GM19328 (cell line): ENCODE measurements around the gene TRPM1.

Experiments used
- ATAC-seq: cut with Tn5 transposase; IDR thresholded peaks from one replicate; pipeline ENCODE4 v1.9.1; 2021; ENCODE audit warnings: mild to moderate bottlenecking, moderate library complexity; ENCODE audit not compliant: unreplicated experiment

The TRPM1 gene

DNA sequence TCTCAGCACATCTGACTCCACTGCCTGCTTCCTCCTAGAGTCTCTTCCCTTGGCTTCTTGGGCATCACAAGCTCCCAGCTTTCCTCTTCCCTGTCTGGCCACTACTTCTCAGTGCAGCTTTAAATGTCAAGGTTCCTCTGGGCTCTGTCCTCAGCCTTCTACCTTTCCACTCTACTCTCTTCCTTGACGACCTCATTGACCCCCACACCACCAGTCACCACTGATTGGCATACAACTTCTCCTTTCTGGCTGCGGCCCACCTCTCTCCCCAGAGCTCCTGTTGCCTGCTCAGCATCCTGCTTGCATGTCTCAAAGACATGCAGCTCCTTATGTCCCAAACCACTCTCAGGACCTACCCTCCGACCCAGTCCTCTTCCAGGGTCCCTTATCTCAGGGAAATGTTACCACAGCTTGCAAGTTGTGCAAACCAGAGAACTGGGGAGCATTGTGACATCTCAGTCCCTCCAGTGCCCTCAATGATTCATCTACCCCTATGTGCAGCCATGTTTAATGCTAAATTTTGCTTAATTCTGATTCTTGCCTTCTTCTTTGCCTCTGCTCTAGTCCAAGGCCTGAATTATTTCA, 49.9 kb downstream of the TRPM1 start:
- no peak for ATAC-seq

DNA sequence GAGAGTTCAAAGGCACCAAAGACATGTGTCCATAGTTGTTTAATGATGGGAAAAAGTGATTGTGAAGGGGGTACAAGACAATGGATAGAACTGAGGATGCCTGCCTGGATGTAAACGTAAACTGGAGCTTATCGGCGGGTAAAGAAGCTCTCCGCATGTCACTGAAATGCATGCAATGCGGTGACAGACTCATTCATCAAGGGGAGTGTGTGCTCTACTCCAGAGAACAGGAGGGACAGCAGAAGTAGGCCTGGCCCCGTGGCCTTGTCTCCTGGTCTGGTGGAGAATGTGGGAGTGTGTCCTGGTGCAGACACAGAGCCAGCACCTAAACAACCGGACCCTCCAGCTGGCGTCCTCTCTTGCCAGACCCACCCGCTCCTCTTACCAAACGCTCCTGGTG, 50.6 kb downstream of the TRPM1 start:
- no peak for ATAC-seq

DNA sequence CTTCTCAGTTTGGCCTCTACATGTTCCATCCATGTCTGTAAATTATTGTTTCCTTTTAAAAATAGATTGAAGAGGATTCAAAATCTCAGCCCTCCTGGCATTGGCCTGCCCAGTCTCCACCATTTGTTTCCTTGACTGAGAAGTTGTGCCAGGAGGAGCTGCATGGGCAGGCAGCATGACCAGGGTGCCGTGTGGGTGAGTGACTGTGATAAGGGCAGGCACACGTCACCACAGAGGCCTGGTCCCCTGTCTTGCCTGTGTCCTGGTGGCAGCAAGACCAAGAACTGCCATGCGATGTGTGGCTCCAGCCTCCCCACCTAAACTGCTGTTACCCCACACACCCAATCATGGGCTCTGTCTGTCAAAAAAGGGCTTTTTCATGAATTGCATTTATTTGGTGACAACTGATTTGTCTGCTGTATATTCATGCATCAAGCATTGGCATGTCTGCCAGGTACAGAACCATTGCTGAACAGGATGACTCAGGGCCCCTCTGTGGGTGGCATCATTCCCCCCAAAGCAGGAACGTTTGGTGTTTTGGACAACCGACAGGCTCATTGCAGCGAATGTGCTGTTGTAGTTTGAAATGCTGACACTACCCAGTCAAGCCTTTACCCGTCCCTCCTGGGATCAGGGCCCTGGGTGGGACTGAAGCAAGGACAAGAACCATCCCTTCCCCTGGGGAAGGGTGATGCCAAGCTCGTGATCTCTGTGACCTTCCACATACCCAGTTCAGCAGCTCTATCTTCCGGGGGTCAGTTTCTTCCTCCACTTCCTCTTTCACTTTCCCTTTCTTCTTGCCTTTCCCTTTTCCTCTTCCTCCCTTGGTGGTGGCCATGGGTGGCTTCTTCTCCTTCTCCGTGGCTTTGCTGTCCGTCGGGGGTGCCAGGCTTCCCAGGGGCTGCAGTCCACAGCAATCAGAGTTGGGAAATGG, 51.6 kb downstream of the TRPM1 start:
- no peak for ATAC-seq

DNA sequence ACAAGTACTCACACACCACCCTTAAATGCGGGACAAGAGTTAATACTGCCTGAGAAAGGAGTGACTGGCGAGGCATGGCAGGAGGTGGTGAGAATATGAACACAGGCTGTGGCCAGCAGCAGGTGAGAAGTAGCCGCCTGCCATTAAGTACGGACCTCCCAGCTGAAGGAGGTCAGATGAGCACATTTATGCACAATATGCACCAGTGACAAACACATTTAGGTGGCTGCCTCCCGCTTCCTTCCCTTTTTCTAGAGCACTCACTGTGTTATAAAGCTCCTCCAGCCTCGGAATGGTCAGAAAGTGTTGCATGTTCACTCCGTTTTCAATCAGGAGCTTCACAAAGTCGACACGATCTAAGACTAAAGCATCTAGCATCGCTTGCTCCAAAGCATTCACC, 52.4 kb downstream of the TRPM1 start:
- ATAC-seq: no peak

DNA sequence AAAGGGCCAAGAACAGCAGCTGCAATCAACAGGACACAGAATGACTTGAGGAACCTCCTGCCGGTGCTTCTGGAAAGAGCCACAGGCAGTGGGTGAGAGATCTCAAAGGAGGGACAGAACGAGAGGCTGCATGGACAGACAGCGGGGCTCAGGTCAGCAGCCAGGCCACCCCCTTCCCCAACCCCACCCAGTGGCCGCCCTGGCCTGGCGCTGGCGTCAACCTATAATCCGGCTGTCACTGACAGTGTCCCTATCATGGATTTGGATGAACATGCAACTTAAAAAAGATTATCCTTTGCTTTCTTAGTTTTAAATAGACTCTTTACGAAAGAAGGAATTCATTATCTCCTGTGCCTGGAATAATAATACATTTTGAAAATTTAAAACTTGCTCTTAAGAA, 54.1 kb downstream of the TRPM1 start:
- ATAC-seq: no peak

DNA sequence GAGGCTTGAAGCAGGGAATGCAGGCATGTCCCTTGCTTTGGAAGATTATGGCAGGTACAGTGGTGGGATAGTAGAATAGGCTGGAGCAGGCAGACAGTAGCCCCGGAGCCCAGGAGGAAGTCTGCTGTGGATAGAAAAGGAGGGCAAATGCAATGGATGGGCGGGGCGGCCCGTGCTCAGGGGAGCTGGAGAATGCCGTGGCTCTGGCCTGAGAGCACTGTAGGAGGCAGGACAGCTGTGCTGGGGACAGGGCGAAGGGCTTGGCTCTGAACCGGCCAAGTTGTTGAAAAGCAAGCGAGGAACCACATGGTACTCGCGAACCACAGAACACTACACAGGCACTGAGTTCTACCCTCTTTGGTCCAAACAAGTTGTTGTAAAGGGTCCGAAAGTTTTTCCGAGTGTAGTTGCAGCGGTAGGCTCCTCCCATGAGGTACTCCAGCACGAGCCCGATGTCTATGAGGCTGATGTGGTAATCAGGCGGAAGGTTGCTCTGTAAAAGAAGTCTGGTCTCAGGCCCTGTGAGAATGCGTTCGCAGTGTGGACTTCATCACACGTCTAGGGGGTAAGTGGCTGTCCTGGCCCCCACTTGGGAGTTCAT, 54.7 kb downstream of the TRPM1 start:
- no peak for ATAC-seq

DNA sequence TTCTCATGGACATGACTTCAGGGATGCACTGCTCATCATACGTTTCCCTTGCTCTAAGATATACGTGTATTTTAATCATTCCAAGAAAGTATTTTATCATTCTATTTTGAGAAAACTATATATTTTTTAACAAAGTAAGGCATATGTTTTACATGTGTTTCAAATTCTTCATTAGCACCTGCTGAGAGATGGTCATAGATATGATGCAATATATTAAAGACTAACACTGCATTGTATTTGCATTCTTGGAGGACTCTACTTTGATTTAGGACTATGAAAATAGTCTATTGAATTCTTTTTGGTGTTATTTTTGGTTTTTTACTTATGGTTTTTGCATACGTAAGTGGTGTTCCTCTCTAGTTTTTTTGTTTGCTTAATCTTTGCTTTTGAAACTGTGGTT, 55.9 kb downstream of the TRPM1 start:
- no peak for ATAC-seq

DNA sequence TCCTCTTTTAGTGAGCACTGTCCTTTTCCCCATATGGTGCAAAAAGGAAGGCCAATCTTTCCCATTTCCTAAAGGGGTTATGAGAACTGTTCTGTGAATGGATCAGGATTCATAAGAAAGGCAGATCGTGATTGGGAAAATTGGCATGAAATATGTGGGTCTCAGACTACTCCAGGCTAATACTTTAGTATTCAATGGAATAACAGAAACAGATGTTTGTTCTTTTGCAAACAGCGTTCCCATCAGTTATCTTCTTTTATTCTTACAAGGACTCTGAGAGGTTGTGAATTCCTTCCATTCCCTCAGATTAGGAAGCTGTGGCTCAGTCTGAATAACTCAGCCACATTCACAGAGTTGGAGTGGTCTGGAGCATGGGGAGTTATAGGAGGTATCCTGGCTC, 58.8 kb downstream of the TRPM1 start:
- ATAC-seq: no peak

DNA sequence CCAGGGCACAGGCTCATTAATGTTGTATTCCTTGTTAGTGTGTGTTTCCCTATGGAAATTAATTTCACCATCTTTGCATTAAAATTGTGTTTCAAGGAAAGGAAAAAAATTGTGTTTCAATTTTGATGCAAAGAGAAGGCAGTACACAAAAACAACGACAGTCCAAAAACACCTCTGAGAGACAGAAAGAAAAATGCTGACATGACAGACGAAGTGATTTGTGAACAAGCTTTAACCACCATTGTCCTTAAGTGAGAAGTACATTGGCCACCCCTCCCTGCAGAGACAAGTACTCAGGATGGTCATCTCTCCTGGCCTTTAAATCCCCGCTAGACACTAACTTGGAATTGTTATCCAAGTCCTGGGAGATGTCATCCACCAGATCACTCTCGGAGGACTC, 59.9 kb downstream of the TRPM1 start:
- no peak for ATAC-seq

DNA sequence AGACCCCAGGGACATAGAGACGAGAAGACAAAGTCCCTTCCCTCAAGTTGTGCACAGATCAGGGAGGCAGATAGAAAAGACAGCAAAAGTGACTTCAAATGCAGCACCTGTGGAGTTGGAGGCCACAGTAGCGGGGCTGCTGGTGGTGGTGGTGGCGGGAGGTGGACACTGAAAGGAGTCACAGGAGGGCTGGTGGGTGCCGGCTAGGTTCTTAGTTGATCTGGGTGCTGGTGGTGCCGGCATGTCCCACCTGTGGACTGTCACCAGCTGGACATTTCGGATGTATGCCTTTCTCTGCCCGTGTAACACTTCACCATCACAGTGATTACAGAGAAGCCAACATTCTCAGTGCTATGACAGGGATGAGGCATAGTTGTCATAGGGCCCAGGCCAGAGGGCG, 60.9 kb downstream of the TRPM1 start:
- no peak for ATAC-seq

DNA sequence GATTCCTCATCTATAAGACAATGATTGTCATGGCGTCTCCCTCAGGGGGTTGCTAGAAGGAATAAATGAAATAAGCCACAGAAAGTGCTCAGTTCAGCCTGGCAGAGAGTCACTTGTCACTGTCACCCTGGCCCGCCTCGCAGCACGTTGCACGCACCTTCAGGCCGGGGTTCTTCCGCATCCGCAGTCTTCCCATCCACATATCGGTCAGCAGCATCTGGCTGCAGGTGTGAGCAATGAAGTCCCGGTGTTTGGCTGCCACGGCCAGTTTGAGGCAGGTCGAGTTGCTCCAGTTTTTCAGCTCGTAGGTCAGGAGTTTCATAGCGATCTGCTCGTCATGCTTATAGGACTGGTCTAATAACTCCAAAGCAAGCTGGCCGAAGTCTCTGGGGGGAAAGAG, 61.6 kb downstream of the TRPM1 start:
- ATAC-seq: no peak

DNA sequence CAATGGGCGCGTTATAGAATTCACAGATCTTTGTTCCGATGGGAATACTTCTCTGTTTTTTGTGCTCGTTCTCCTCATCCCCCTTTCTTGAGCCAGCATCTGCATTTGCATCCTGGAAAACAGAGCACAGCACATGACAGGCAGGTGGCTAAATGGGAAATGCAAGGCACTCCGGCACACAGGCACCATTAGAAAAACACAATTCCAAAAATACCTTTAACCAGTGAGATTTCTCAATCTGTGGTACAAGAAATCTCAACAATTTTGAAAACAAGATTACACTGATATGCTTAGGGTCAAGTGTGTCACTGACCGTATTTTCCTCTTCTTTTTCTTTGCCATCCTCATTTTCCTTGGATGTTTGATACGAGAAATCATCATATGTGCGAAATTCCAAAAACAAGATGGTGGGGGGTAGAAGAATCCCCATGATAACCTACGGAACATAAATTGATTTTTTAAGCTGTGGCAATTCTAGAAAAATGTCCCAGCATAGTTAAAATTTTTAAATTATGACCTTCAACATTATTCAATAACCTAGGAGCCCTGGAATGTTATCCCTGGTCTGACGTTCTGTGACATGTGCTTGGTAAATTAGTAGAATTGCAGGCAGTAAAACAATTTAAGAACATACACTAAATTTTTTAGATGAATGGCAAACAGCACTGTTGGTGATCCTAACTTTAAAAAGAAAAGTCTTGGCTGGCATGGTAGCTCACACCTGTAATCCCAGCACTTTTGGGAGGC, 63.6 kb downstream of the TRPM1 start:
- ATAC-seq: no peak

DNA sequence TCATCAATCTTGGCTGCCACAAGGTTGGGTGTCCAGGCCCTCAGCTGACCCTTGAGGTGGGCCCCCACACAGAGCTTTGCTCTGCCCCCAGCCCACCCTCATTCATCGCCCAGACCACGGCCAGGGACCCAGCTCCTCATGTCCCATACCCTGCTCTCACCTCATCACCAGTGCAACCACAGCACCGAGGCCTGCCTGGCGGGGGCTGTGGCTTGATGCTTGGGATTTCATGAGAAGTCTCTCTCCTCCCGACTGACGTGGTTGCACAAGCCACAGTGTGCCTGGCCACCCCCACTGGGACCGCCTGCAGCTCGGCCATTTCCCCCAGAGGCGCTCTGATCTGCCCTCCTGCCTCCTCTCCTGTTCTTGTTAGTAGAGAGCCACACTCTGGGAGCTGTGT, 64.7 kb downstream of the TRPM1 start:
- no peak for ATAC-seq

DNA sequence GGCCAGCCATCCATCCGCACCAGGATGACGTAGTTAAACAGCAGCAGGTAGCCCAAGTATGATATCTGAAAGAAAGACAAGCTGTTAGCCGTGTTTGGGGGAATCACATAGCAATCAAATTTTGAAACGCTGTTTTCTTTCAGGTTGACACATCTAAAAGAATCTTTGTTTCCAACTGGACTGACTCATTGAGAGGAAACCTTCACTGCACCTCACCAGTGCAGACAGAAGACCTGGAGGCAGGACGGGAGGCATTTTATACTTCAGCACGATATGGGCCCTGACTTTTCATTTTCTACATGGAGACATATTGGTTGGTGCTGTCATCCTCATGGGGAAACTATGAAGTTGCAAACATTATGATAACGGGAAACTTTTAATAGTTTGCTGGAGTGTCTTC, 65.9 kb downstream of the TRPM1 start:
- no peak for ATAC-seq

DNA sequence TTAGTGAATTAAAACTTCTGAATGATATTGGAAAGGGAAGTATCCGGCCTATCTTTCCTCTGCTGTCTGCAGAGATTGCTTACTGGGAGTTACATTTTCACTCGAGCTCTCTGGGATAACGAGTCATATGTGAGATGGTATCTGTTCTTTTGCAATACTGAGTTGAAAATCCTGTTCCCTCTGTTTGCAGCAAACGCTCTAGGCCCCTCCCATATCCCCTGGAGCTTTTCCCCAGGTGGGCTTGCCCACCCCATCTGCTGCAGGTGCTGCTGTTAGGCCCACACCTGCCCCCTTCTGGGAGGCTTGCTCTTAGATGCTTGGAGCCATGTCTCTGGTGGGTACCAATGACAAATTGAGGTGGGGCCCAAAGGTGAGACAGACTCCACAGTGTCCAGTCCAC, 67.4 kb downstream of the TRPM1 start:
- ATAC-seq: no peak

DNA sequence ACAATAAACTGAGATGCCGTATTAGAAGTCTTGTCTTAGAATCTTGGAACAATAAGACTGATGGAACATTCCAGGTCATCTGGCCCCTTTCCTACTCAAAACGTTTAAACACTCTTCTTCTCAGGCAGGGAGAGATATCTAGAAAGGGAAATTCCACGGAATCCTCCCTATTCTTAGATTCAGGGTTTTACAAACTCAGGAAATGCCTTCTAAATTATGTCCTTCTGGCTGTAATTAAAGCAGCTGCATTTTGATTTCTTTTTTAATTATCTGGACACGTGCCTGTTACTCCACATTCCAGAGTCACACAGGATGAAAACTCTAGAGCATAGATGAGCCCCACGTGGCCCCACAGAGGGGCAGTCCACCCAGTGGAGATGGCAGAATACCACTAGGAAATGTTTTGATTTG, 68.6 kb downstream of the TRPM1 start:
- no peak for ATAC-seq

DNA sequence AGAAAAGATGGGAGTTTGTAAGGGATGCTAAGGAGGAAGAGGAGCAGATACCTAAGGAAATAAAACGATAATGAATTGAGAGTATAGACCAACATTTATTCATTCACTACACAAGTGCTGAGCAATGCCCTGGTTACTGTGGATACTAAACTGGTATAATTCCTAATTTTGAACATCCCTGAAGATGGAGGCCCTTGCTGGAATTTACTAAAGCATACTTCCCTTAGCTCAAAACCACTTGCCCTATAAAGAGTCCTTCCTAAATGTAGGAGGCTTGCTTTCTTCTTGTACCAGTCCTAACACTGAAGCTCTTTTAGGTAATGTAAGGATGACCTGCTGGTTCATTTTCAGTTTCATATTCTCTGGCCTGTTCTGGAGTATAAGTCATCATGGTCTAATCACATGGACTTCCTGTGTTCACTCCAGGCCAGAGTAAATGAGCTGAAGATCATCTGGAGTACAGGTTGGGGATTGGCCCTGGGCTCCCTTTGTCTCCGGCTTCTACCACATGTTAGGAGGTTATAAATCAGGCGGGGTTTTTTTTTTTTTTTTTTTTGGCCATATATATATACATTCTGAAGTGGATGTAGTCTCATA, 70.0 kb downstream of the TRPM1 start:
- no peak for ATAC-seq

DNA sequence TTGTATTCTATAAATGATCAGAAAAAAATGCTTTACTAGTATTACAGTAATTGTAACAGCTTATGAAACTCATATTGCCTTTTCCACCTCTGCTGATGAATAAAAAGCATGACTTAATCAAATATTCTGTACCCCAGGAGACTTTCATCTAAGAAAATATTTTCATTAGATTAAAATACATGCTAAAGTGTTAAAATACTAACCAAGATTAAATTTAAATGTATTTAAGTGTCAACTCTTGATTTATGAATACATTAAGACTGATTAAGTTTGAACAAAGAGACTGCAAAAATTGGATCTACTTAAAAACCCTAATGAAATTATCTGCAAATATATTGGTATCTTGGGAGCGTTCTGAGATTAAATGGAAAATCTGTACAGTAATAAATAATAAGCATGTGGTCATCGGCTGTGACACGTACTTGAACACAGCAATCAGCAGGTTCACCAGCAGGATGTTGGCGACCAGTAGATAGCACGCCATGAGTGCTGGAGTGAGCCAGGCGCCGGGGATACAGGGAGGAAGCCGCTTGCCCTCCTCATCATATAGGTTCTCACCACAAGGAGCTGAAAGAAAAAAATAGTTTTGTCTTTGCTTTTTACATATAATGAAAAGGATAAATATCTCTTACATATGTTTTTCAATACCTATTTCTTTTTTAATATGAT, 73.5 kb downstream of the TRPM1 start:
- no peak for ATAC-seq

DNA sequence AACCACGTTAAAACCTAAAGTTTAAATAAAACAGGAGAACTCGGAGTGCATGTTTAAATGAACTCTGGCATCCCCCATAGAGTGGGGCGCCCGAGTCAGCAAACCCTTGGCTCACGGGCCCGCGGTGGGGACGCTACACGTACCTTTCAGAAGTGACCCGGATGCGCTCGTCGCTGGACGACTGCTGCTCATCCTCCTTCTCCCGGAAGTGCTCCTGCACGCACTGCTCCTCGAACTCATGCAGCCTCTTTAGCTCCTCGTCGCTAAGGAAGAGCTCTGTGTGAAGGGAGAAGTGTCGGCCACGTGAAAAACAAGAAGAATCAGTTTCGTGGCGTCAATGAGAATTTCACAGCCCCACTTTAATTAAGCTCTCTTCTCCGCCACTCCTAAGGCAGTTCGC, 75.5 kb downstream of the TRPM1 start:
- no peak for ATAC-seq

DNA sequence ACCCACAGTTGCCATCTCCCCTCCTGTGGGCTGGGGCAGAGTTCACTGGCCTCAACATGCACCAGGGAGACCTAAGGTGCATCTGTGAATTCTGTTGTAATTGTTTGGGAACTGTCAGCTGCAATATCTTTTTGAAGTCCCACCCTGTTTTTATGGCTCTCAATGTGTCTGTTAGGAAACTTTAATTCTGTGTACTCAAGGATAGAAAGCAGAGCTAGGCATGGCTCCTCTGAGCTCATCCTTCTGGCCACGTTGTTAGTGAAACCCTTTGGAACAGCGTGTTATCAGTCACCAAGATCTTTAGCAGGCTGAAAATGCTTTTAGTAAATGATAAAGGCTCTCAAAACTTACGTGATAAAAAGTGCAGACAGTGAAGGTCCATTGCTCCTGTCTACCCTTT, 76.5 kb downstream of the TRPM1 start:
- ATAC-seq: no peak

DNA sequence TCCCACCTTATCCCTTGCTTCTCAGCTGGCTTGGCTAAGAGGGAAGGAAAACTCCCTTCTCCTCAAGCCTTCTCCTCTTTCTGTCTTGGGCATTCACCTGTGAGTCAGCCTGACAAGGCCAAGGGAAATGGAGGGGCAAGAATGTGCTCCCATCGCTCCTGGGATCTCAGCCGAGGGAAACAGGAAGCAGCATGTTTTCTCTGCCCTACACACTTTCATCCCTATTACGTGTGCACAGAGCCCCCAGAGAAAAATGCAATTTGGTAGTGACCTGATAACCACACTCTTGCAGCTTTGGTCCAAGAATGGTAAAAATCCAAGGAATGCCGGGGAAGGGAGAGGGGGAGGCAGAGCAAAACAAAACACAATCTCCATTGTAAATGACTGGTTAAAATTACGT, 77.2 kb downstream of the TRPM1 start:
- no peak for ATAC-seq
